DND-41 (cell line): Measurements from ENCODE around the gene SPAM1.

Experiments
- EZH2 ChIP-seq: IDR thresholded peaks from 3 replicates; pipeline ENCODE4 v1.6.1; 2012; ENCODE audit warnings: borderline replicate concordance, low read depth, mild to moderate bottlenecking, moderate library complexity, low read length, inconsistent platforms; ENCODE audit not compliant: severe bottlenecking
- TF ChIP-seq, protein P1 (sequence below): IDR thresholded peaks from 2 replicates; pipeline ENCODE4 v1.5.1; 2012; ENCODE audit warnings: borderline replicate concordance, low read length, moderate library complexity, mild to moderate bottlenecking; ENCODE audit not compliant: poor library complexity, severe bottlenecking; ENCODE audit errors: extremely low read depth

DNA sequence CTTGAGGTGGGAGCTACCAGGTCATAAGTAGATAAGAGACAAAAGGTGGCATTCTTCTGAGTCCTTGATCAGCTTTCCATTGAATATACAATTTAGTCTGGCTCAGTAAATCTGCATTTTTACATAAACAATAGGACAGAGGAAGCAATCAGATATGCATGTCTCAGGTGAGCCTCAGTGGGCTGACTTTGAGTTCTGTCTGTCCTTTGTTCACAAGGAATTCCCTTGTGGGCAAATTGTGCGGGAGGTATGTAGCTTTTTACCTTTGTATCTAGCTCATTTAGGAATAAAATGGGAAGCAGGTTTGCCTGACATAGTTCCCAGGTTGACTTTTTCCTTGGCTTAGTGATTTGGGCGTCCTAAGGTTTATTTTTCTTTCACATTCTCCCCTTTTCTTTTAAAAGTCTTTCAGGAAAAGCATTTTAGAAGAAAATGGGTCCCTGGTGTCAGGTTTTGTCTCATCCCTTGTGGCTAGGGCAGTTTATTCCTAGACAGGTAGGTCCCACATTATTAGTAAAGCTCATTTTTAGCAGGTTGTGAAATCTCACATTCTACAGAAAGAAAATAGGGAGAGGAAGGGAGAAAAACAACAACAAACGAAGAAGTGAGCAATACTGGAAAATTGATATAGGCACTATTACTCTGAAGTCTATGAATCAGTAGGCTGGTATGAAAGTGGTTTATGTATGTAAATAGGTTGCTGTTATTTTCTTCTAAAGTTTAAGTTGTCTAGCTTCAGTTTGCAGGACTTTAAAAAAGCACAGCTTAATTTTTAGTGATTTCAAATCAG is 16.5 kb downstream of the SPAM1 start:
- TF ChIP-seq, protein P1, sequence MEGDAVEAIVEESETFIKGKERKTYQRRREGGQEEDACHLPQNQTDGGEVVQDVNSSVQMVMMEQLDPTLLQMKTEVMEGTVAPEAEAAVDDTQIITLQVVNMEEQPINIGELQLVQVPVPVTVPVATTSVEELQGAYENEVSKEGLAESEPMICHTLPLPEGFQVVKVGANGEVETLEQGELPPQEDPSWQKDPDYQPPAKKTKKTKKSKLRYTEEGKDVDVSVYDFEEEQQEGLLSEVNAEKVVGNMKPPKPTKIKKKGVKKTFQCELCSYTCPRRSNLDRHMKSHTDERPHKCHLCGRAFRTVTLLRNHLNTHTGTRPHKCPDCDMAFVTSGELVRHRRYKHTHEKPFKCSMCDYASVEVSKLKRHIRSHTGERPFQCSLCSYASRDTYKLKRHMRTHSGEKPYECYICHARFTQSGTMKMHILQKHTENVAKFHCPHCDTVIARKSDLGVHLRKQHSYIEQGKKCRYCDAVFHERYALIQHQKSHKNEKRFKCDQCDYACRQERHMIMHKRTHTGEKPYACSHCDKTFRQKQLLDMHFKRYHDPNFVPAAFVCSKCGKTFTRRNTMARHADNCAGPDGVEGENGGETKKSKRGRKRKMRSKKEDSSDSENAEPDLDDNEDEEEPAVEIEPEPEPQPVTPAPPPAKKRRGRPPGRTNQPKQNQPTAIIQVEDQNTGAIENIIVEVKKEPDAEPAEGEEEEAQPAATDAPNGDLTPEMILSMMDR: no peak
- TF ChIP-seq EZH2: no peak
